Anterior cingulate cortex (tissue), 58 donors: ENCODE data around the gene TFB1M.
"Not testable (repeated sequence)": the region's sequence is repeated elsewhere in the genome, so short reads cannot be mapped to it uniquely, and the experiment has no call there.

Experiments
- DNase-seq, 58 donors: peaks; one replicate each; lab custom pipeline; 2025; lab: John Stamatoyannopoulos, UW

The TFB1M gene

GRCh38 chr6:155245193-155245592 lies 69.1 kb downstream of the TFB1M start:
- DNase-seq, result no peak

GRCh38 chr6:155244434-155244833 lies 69.8 kb downstream of the TFB1M start:
- no peak for DNase-seq

GRCh38 chr6:155241966-155242365 lies 72.3 kb downstream of the TFB1M start:
- no peak for DNase-seq

- no peak for DNase-seq
Measured at GRCh38 chr6:155240905-155241600, 73.2 kb downstream of the TFB1M start.

GRCh38 chr6:155237613-155238012 lies 76.7 kb downstream of the TFB1M start:
- no peak for DNase-seq

- peak in 1 of 58 donors; percentile 25 for DNase-seq
Measured at GRCh38 chr6:155235087-155235486, 79.2 kb downstream of the TFB1M start.

GRCh38 chr6:155234687-155235086 lies 79.6 kb downstream of the TFB1M start:
- DNase-seq, result no peak

- DNase-seq, result no peak
Measured at GRCh38 chr6:155234167-155234566, 80.1 kb downstream of the TFB1M start.

GRCh38 chr6:155232848-155233247 lies 81.4 kb downstream of the TFB1M start:
- DNase-seq, result no peak

- not testable (repeated sequence) for DNase-seq
Measured at GRCh38 chr6:155230975-155231374, 83.3 kb downstream of the TFB1M start.

GRCh38 chr6:155228546-155229166 lies 85.6 kb downstream of the TFB1M start:
- DNase-seq, result peak in 11 of 58 donors; percentile 6 to 51 (median 23)

GRCh38 chr6:155227046-155227445 lies 87.2 kb downstream of the TFB1M start:
- no peak for DNase-seq

GRCh38 chr6:155224618-155225017 lies 89.7 kb downstream of the TFB1M start:
- DNase-seq, result no peak

GRCh38 chr6:155223646-155224451 lies 90.4 kb downstream of the TFB1M start:
- peak in 1 of 58 donors; percentile 16 for DNase-seq

GRCh38 chr6:155222506-155222905 lies 91.8 kb downstream of the TFB1M start:
- no peak for DNase-seq

GRCh38 chr6:155221086-155221485 lies 93.2 kb downstream of the TFB1M start:
- DNase-seq, result no peak

GRCh38 chr6:155219858-155220301 lies 94.4 kb downstream of the TFB1M start:
- peak in 49 of 58 donors; percentile 12 to 90 (median 45) for DNase-seq

GRCh38 chr6:155219299-155219698 lies 95.0 kb downstream of the TFB1M start:
- DNase-seq, result peak in 9 of 58 donors; percentile 10 to 47 (median 21)

- not testable (repeated sequence) for DNase-seq
Measured at GRCh38 chr6:155218711-155219110, 95.6 kb downstream of the TFB1M start.

GRCh38 chr6:155216312-155217046 lies 97.8 kb downstream of the TFB1M start:
- DNase-seq, result peak in 23 of 58 donors; percentile 10 to 70 (median 34)
